Stimulated activated CD8-positive, alpha-beta memory T cell treated with anti-CD3 and anti-CD28 coated beads, Interleukin-15, amount 100 ng/mL, for 1 hour (primary cell): Measurements from ENCODE around the gene PPAT.
"Not testable (repeated sequence)": the region's sequence is repeated elsewhere in the genome, so short reads cannot be mapped to it uniquely, and the experiment has no call there.

ENCODE experiments used
- DNase-seq: peaks from one replicate; pipeline ENCODE4 v3.0.0-alpha.2; 2020; ENCODE audit warnings: low read depth

The PPAT gene

DNA sequence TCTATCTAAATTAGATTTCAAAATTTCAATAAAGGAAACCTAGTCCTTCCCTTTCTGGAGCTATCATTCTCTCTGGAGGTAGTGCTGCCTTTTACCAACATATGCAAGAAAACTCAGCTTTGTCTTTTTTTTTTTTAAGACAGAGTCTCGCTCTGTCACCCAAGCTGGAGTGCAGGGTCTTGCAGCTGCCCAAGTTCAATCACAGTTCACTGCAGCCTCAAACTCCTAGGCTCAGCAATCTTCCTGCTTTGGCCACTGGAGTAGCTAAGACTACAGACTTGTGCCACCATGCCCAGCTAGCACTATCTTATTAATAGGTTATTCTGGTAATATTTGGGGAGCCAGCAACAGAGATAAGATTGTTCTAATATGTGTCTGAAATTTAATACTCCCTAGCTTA lies 60.5 kb downstream of the PPAT start:
- no peak for DNase-seq

DNA sequence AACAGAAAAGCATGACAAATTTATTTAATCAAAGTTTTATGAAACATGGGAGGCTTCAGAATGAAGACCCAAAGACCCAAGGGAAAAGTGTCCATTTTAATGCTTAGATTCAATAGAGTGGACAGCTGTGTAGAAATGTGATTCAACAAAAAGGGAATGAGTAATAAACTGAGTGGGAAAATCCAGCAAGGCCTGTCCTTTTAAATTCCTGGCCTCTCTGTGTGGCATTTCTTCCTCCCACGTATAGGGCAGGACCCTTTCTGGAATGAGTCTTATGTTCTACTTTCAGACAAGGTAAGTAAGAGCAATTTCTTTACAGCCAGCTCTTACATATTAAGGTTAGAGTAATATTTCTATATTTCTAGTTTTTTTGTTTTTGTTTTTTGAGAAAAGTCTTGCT lies 62.6 kb downstream of the PPAT start:
- no peak for DNase-seq

DNA sequence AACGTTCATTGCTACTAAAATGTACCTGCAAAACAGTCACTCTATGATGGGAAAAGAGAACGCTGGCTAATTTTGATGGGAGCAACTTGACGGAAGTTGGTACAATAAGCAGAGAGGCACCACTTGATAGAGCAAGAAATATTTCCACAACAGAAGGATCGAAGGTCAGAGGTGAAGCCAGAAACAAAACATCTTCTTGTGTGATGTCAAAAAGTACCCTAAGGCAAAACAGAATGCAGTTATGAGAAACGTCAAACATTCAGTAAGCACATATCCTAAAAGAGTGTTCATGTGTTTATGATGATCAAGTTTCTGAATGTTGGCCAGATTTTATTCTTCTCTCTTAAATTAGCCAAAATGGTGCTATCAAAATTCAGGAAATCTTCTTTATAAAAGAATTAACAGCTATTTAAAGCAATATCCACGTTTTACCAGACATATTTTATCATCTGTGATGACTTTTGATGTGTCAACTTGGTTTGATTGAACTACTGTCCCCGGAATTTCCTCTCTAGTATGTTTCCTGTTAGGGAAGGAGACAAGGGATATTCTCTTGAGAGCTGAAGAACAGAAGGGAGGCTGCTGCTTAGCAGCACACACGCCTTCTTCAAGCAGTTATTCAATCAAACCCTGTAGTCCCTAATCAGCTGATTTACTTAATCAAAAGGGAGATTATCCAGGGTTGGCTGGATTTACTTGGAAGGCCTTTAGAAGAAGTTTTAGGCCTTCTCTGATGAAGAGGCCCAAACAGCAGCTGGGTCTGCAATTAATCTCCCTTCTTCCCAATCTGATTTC lies 63.8 kb downstream of the PPAT start:
- DNase-seq, result no peak

DNA sequence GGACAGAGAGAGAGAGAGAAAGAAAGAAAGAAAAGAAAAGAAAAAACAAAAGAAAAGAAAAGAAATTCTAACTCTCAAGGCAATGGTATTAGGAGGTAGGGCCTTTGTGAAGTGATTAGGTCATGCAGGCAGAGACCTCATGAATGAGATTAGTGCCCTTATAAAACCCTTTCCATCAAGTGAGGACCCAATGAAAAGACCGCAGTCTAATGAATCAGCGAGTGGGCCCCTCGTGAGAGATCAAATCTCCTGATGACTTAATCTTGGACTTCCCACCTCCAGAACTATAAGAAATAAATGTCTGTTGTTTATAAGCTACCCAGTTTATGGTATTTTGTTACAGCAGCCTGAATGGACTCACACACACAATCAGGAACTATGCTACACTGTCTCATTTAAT lies 65.0 kb downstream of the PPAT start:
- no peak for DNase-seq

DNA sequence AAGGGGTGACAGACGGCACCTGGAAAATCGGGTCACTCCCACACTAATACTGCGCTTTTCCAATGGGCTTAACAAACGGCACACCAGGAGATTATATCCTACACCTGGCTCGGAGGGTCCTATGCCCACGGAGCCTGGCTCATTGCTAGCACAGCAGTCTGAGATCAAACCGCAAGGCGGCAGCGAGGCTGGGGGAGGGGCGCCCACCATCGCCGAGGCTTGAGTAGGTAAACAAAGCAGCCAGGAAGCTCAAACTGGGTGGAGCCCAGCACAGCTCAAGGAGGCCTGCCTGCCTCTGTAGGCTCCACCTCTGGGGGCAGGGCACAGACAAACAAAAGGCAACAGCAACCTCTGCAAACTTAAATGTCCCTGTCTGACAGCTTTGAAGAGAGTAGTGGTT lies 72.4 kb downstream of the PPAT start:
- not testable (repeated sequence) for DNase-seq

DNA sequence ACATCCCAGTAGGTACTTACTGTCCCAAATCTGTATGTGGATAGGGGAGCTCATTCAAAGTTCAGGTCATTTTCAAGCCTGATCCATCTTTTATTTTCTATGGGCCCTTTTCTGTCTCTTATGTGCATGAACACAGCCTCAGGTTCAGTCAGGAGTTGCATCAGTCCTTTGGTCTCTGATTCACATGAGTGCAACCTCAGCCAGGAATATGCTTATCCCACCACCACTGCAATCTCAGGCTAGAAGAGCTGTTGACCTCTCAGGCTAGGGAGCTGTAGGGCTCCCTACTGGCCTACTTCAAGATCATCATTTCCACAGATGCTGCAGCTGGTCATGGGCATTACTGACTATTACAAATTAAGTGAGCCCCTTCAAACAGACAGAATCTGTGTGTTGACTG lies 75.3 kb downstream of the PPAT start:
- DNase-seq, result no peak

DNA sequence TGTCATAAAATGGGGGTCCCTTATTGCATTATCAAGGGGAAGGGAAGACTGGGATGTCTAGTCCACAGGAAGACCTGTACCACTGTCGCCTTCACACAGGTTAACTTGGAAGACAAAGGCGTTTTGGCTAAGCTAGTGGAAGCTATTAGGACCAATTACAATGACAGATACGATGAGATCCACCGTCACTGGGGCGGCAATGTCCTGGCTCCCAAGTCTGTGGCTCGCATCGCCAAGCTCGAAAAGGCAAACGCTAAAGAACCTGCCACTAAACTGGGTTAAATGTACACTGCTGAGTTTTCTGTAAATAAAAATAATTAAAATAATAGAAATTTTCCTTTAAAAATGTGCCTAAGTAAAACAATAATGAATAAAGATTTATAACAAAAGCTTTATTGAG lies 78.8 kb downstream of the PPAT start:
- no peak for DNase-seq

DNA sequence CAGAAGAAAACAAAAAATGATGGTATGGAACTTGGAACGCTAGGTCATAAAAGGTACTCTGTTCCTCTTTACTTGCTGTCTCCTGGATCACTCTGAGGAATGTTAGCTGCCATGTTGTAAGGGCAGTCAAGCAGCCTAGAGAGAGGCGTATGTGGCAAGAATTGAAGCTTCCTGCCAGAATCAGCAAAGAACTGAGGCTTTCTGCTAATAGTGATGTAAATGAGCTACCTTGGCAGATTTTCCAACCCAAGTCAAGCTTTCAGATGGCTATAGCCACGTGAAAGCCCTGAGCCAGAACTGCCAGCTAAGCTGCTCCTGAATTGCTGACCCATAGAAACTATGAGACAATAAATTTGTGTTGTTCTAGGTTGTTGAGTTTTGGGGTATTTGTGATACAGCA lies 86.8 kb downstream of the PPAT start:
- DNase-seq, result no peak

DNA sequence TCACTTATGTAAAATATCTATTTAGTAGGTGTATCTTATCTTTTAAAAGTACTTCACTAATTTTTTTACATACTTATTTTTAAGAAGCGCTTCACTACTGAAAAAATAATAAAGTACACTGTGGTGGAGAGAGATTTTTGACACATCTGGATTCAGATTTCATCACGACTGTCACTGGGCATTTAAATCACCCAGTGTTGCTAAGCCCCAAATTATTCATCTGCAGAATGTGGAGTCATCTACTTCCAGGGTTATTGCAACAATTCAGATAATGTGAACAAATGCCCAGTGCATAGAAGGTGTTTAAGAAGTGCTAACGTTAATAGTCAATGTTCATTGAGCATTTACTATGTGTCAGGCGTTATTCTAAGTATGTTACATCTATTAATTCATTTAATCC lies 90.0 kb downstream of the PPAT start:
- DNase-seq, result no peak
